ENCODE data around the gene JPT2. TPM values are rescaled to one million over a fixed set of nuclear protein-coding genes. Genes with fewer than 3 reads are reported as not detected.
A peak's percentile ranks its signal among the peaks of the same experiment; 100 is the strongest.
"Not testable (repeated sequence)": the region's sequence is repeated elsewhere in the genome, so short reads cannot be mapped to it uniquely, and the experiment has no call there.

The JPT2 gene
- polyA plus RNA-seq, 6 donors from 2014 or later = 6.8 to 14.4 (median 11.5) TPM

GRCh38 chr16:1708768-1709180 is 30.7 kb downstream of the JPT2 start:
- Mint-ChIP-seq H3K4me1 (peaks cover 27 to 66% (median 50%) of the 10 kb centered on the region in 3 donors), H3K27ac (no peak overlapping the region), H3K27me3 (no peaks in the 10 kb centered on the region), H3K36me3 (no peaks in the 10 kb centered on the region), H3K4me3 (peak overlapping the region in 3 of 8 donors; percentile 47 to 97 (median 57)), H3K9me3 (no peaks in the 10 kb centered on the region)
- ATAC-seq (ENCODE audit: low read depth in 2 of 2) (no peak), DNase-seq (no peak)

GRCh38 chr16:1709356-1709755 is 31.3 kb downstream of the JPT2 start:
- DNase-seq (no peak), ATAC-seq (ENCODE audit: low read depth in 2 of 2) (no peak)
- Mint-ChIP-seq H3K4me1 (peaks cover 32 to 70% (median 56%) of the 10 kb centered on the region in 3 donors), H3K9me3 (no peaks in the 10 kb centered on the region), H3K27ac (peak overlapping the region in 2 of 6 donors; percentile 44 to 74), H3K4me3 (peak overlapping the region in 2 of 8 donors; percentile 70 to 97), H3K27me3 (no peaks in the 10 kb centered on the region), H3K36me3 (no peaks in the 10 kb centered on the region)

GRCh38 chr16:1710811-1711507 is 32.9 kb downstream of the JPT2 start:
- Mint-ChIP-seq H3K36me3 (no peaks in the 10 kb centered on the region), H3K9me3 (no peaks in the 10 kb centered on the region), H3K4me3 (peak overlapping the region in 3 of 8 donors; percentile 33 to 74 (median 72)), H3K27ac (peak overlapping the region in 5 of 6 donors; percentile 59 to 99 (median 94)), H3K4me1 (peaks cover 35 to 69% (median 54%) of the 10 kb centered on the region in 3 donors), H3K27me3 (no peaks in the 10 kb centered on the region)
- DNase-seq = no peak
- ATAC-seq (ENCODE audit: low read depth in 2 of 2) = no peak

GRCh38 chr16:1712791-1713261 is 34.7 kb downstream of the JPT2 start:
- DNase-seq (peak; percentile 38), ATAC-seq (ENCODE audit: low read depth in 2 of 2) (no peak)
- H3K27me3 Mint-ChIP-seq = no peaks in the 10 kb centered on the region
- peak overlapping the region; percentile 47 to 89 (median 74) for H3K4me3 Mint-ChIP-seq
- H3K4me1 Mint-ChIP-seq = peaks cover 33 to 75% (median 54%) of the 10 kb centered on the region in 3 donors
- peak overlapping the region; percentile 99 to 100 (median 99) for H3K27ac Mint-ChIP-seq
- no peaks in the 10 kb centered on the region for H3K9me3 Mint-ChIP-seq
- H3K36me3 Mint-ChIP-seq = no peaks in the 10 kb centered on the region

- H3K36me3 Mint-ChIP-seq = no peaks in the 10 kb centered on the region
- DNase-seq (no peak), ATAC-seq (ENCODE audit: low read depth in 2 of 2) (no peak)
- peaks cover 31 to 74% (median 50%) of the 10 kb centered on the region in 3 donors for H3K4me1 Mint-ChIP-seq
- peak overlapping the region; percentile 99 to 100 (median 99) for H3K27ac Mint-ChIP-seq
- H3K4me3 Mint-ChIP-seq = peak overlapping the region; percentile 47 to 89 (median 78)
- no peaks in the 10 kb centered on the region for H3K27me3 Mint-ChIP-seq
- H3K9me3 Mint-ChIP-seq = no peaks in the 10 kb centered on the region
Measured at GRCh38 chr16:1713331-1713730, 35.3 kb downstream of the JPT2 start.

- peaks cover 35 to 75% (median 54%) of the 10 kb centered on the region in 3 donors for H3K4me1 Mint-ChIP-seq
Measured at GRCh38 chr16:1713933-1714332, 35.9 kb downstream of the JPT2 start.

GRCh38 chr16:1715220-1715619 is 37.1 kb downstream of the JPT2 start:
- Mint-ChIP-seq H3K36me3 (no peaks in the 10 kb centered on the region), H3K4me1 (peaks cover 42 to 78% (median 56%) of the 10 kb centered on the region in 3 donors), H3K9me3 (no peaks in the 10 kb centered on the region), H3K27me3 (no peaks in the 10 kb centered on the region), H3K4me3 (peak overlapping the region in 4 of 8 donors; percentile 6 to 65 (median 34)), H3K27ac (peak overlapping the region; percentile 44 to 99 (median 88))
- ATAC-seq (ENCODE audit: low read depth in 2 of 2) = no peak
- no peak for DNase-seq

More at GRCh38 chr16:1713933-1714332, 35.9 kb downstream of the JPT2 start:
- Mint-ChIP-seq H3K36me3 (no peaks in the 10 kb centered on the region), H3K9me3 (no peaks in the 10 kb centered on the region), H3K4me3 (peak overlapping the region; percentile 47 to 89 (median 78)), H3K27ac (peak overlapping the region; percentile 99 to 100 (median 99)), H3K27me3 (no peaks in the 10 kb centered on the region)
- ATAC-seq (ENCODE audit: low read depth in 2 of 2) = peak; percentile 89 to 90
- DNase-seq = peak; percentile 82

GRCh38 chr16:1718236-1718635 is 40.2 kb downstream of the JPT2 start:
- H3K4me1 Mint-ChIP-seq = peaks cover 42 to 88% (median 52%) of the 10 kb centered on the region in 3 donors
- not testable (repeated sequence) for DNase-seq
- peak overlapping the region; percentile 51 to 99 (median 94) for H3K27ac Mint-ChIP-seq

GRCh38 chr16:1719559-1720229 is 41.6 kb downstream of the JPT2 start:
- Mint-ChIP-seq H3K4me3 (peak overlapping the region; percentile 22 to 82 (median 71)), H3K27ac (peak overlapping the region; percentile 81 to 98 (median 92)), H3K4me1 (peaks cover 35 to 80% (median 45%) of the 10 kb centered on the region in 3 donors)
- H3K9me3 Mint-ChIP-seq, H3K27me3 Mint-ChIP-seq, H3K36me3 Mint-ChIP-seq: not testable (repeated sequence)
- ATAC-seq (ENCODE audit: low read depth in 2 of 2) (peak; percentile 81 to 86), DNase-seq (peak; percentile 48)

More at GRCh38 chr16:1718236-1718635, 40.2 kb downstream of the JPT2 start:
- H3K27me3 Mint-ChIP-seq; H3K9me3 Mint-ChIP-seq; H3K36me3 Mint-ChIP-seq; ATAC-seq (ENCODE audit: low read depth in 2 of 2): not testable (repeated sequence)
- H3K4me3 Mint-ChIP-seq = peak overlapping the region in 6 of 8 donors; percentile 26 to 83 (median 68)

GRCh38 chr16:1721372-1721771 is 43.3 kb downstream of the JPT2 start:
- no peaks in the 10 kb centered on the region for H3K9me3 Mint-ChIP-seq
- H3K36me3 Mint-ChIP-seq = no peaks in the 10 kb centered on the region
- H3K27me3 Mint-ChIP-seq = no peaks in the 10 kb centered on the region
- DNase-seq (no peak), ATAC-seq (ENCODE audit: low read depth in 2 of 2) (no peak)
- H3K4me1 Mint-ChIP-seq = peaks cover 34 to 83% (median 53%) of the 10 kb centered on the region in 3 donors
- H3K27ac Mint-ChIP-seq = peak overlapping the region in 5 of 6 donors; percentile 28 to 94 (median 47)
- peak overlapping the region in 2 of 8 donors; percentile 22 to 72 for H3K4me3 Mint-ChIP-seq

- peaks cover 39 to 72% (median 56%) of the 10 kb centered on the region in 3 donors for H3K4me1 Mint-ChIP-seq
- H3K27me3 Mint-ChIP-seq = no peaks in the 10 kb centered on the region
- DNase-seq = peak; percentile 48
- peak; percentile 29 to 39 for ATAC-seq (ENCODE audit: low read depth in 2 of 2)
- peaks cover 0 to 10% of the 10 kb centered on the region in 2 donors for H3K36me3 Mint-ChIP-seq
- no peaks in the 10 kb centered on the region for H3K9me3 Mint-ChIP-seq
- peak overlapping the region in 7 of 8 donors; percentile 36 to 84 (median 71) for H3K4me3 Mint-ChIP-seq
- H3K27ac Mint-ChIP-seq = peak overlapping the region; percentile 76 to 94 (median 91)
Measured at GRCh38 chr16:1723450-1724147, 45.5 kb downstream of the JPT2 start.

- no peak for ATAC-seq (ENCODE audit: low read depth in 2 of 2)
- DNase-seq = no peak
- Mint-ChIP-seq H3K27ac (peak overlapping the region in 1 of 6 donors; percentile 47), H3K4me1 (peaks cover 40 to 64% (median 47%) of the 10 kb centered on the region in 3 donors), H3K36me3 (peaks cover 0 to 17% of the 10 kb centered on the region in 2 donors), H3K27me3 (no peaks in the 10 kb centered on the region), H3K9me3 (no peaks in the 10 kb centered on the region), H3K4me3 (peak overlapping the region in 1 of 8 donors; percentile 16)
Measured at GRCh38 chr16:1724491-1724890, 46.4 kb downstream of the JPT2 start.
